ENCODE results near the gene KIAA1671. TPM values are rescaled to one million over a fixed set of nuclear protein-coding genes. Genes with fewer than 3 reads are reported as not detected.
"Not testable (repeated sequence)": the region's sequence is repeated elsewhere in the genome, so short reads cannot be mapped to it uniquely, and the experiment has no call there.

KIAA1671 gene
- total and polyA plus RNA-seq, 4 donors, result 8.7 to 35.9 (median 19.1) TPM

DNA sequence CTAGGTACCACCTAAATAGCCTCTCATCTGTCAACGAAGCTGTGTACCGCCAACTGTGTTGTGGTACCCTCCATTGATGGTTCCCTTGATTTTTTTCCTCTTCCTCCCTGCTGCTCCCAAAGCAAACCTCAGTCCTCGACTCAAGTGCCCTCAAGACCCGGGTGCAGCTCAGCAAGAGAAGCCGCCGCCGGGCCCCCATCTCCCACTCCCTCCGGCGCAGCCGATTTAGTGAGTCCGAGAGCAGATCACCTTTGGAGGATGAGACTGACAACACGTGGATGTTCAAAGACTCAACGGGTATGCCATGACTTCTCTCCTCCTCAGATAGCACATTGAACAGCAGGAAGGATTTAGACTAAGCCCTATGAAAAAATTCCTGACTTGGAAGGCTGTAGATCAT is 224.7 kb downstream of the KIAA1671 start:
- H3K9ac ChIP-seq (ENCODE audit: low read depth in 1 of 2, low read length in 2 of 2), result no peak overlapping the region
- H3K9me3 ChIP-seq (ENCODE audit: control insufficient read depth in 4 of 4, low read length in 3 of 4), result no peaks in the 10 kb centered on the region
- H3K27me3 ChIP-seq (ENCODE audit: control insufficient read depth in 4 of 4, insufficient read depth in 4 of 4, low read length in 3 of 4), result no peaks in the 10 kb centered on the region
- WGBS, result 95% methylated on average over 13 of the region's 13 CpGs
- no peak overlapping the region for H3K27ac ChIP-seq (ENCODE audit: low read depth in 1 of 2, low read length in 2 of 2)
- no peak for TF ChIP-seq HNF4G (IDR thresholded peaks at IDR 0.05)
- TF ChIP-seq, protein P1, sequence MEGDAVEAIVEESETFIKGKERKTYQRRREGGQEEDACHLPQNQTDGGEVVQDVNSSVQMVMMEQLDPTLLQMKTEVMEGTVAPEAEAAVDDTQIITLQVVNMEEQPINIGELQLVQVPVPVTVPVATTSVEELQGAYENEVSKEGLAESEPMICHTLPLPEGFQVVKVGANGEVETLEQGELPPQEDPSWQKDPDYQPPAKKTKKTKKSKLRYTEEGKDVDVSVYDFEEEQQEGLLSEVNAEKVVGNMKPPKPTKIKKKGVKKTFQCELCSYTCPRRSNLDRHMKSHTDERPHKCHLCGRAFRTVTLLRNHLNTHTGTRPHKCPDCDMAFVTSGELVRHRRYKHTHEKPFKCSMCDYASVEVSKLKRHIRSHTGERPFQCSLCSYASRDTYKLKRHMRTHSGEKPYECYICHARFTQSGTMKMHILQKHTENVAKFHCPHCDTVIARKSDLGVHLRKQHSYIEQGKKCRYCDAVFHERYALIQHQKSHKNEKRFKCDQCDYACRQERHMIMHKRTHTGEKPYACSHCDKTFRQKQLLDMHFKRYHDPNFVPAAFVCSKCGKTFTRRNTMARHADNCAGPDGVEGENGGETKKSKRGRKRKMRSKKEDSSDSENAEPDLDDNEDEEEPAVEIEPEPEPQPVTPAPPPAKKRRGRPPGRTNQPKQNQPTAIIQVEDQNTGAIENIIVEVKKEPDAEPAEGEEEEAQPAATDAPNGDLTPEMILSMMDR (IDR thresholded peaks at IDR 0.05; ENCODE audit: low read depth, low read length, missing input control), result no peak
- DNase-seq (ENCODE audit: low spot score), result no peak
- no peak overlapping the region for H3K4me3 ChIP-seq (ENCODE audit: low read depth in 1 of 3, low read length in 3 of 3)
- peaks cover 2 to 14% (median 10%) of the 10 kb centered on the region in 4 donors for H3K4me1 ChIP-seq (ENCODE audit: control insufficient read depth in 4 of 4, insufficient read depth in 4 of 4, low read length in 3 of 4)
- H3K36me3 ChIP-seq (ENCODE audit: control insufficient read depth in 4 of 4, insufficient read depth in 3 of 4, low read depth in 1 of 4, low read length in 3 of 4), result peaks cover 12 to 54% (median 44%) of the 10 kb centered on the region in 4 donors

DNA sequence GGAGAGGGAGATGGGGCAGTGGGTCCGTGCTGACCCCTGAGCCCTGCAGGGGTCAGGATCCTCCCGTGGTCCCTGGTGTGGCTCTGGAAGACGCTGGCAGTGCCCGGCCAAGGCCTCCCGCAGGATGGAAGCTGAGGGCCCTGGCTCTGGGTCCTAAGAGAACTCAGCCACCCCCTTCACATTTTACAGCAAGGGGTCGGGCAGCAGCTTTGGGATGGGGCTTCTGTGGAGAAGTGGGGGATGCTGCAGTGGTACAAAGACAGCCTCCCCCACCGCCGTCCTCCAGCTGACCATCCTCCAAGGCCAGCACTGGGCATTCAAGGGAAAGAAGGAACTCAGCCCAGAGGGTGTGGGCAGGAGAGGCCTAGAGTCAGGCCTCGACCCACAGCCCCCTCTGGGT is 225.4 kb downstream of the KIAA1671 start:
- 93% methylated on average over 9 of the region's 9 CpGs for WGBS
- Histone ChIP-seq H3K4me1 (ENCODE audit: control insufficient read depth in 4 of 4, insufficient read depth in 4 of 4, low read length in 3 of 4) (peaks cover 4 to 20% (median 17%) of the 10 kb centered on the region in 4 donors), H3K36me3 (ENCODE audit: control insufficient read depth in 4 of 4, insufficient read depth in 3 of 4, low read depth in 1 of 4, low read length in 3 of 4) (peaks cover 12 to 54% (median 43%) of the 10 kb centered on the region in 4 donors), H3K27me3 (ENCODE audit: control insufficient read depth in 4 of 4, insufficient read depth in 4 of 4, low read length in 3 of 4) (no peaks in the 10 kb centered on the region), H3K4me3 (ENCODE audit: low read depth in 1 of 3, low read length in 3 of 3) (no peak overlapping the region), H3K27ac (ENCODE audit: low read depth in 1 of 2, low read length in 2 of 2) (no peak overlapping the region), H3K9ac (ENCODE audit: low read depth in 1 of 2, low read length in 2 of 2) (no peak overlapping the region), H3K9me3 (ENCODE audit: control insufficient read depth in 4 of 4, low read length in 3 of 4) (no peaks in the 10 kb centered on the region)
- no peak for DNase-seq (ENCODE audit: low spot score)
- TF ChIP-seq YY1 (IDR thresholded peaks at IDR 0.05), result no peak
- TF ChIP-seq, protein P1 (IDR thresholded peaks at IDR 0.05; ENCODE audit: low read depth, low read length, missing input control), result no peak
- TF ChIP-seq, protein P2, sequence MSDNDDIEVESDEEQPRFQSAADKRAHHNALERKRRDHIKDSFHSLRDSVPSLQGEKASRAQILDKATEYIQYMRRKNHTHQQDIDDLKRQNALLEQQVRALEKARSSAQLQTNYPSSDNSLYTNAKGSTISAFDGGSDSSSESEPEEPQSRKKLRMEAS (IDR thresholded peaks at IDR 0.05), result no peak
- no peak for TF ChIP-seq SP1 (IDR thresholded peaks at IDR 0.05)
- TF ChIP-seq HNF4G (IDR thresholded peaks at IDR 0.05), result no peak
- TF ChIP-seq FOXA2 (IDR thresholded peaks at IDR 0.05), result no peak
- no peak for TF ChIP-seq FOXA1 (IDR thresholded peaks at IDR 0.05)
- no peak for TF ChIP-seq EGR1 (IDR thresholded peaks at IDR 0.05; ENCODE audit: low read depth in 2 of 2)
- TF ChIP-seq GABPA (IDR thresholded peaks at IDR 0.05 in 1 of 2, conservative IDR thresholded peaks at IDR 0.05 in 1 of 2), result no peak
- no peak for TF ChIP-seq JUND (IDR thresholded peaks at IDR 0.05)
- no peak for TF ChIP-seq NR2F2 (IDR thresholded peaks at IDR 0.05)
- TF ChIP-seq, protein P3, sequence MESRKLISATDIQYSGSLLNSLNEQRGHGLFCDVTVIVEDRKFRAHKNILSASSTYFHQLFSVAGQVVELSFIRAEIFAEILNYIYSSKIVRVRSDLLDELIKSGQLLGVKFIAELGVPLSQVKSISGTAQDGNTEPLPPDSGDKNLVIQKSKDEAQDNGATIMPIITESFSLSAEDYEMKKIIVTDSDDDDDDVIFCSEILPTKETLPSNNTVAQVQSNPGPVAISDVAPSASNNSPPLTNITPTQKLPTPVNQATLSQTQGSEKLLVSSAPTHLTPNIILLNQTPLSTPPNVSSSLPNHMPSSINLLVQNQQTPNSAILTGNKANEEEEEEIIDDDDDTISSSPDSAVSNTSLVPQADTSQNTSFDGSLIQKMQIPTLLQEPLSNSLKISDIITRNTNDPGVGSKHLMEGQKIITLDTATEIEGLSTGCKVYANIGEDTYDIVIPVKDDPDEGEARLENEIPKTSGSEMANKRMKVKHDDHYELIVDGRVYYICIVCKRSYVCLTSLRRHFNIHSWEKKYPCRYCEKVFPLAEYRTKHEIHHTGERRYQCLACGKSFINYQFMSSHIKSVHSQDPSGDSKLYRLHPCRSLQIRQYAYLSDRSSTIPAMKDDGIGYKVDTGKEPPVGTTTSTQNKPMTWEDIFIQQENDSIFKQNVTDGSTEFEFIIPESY (IDR thresholded peaks at IDR 0.05), result no peak
- no peak for TF ChIP-seq HNF4A (conservative IDR thresholded peaks at IDR 0.05)
- TF ChIP-seq RXRA (IDR thresholded peaks at IDR 0.05), result no peak

DNA sequence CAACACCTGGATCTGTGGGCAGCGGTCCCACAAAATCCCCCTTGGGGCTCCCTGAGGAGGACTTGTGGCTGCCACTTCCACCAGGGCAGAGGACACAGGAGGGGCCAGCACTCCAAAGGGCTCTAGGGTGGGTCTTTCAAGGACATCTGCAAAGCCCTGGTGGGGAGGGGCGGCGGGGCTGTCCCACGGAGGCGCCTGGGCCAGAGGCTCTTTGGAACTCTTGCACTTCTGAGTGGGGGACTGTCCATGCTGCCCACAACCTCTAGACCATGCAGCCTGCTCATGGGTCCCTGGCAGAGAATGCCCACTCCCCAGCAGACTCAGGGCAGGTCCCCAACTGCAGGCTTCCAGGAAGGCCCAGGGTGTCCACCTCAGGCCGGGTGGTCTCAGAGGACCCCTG is 225.8 kb downstream of the KIAA1671 start:
- Histone ChIP-seq H3K4me1 (ENCODE audit: control insufficient read depth in 4 of 4, insufficient read depth in 4 of 4, low read length in 3 of 4) (peaks cover 7 to 23% (median 20%) of the 10 kb centered on the region in 4 donors), H3K36me3 (ENCODE audit: control insufficient read depth in 4 of 4, insufficient read depth in 3 of 4, low read depth in 1 of 4, low read length in 3 of 4) (peaks cover 12 to 54% (median 43%) of the 10 kb centered on the region in 4 donors)
- not testable (repeated sequence) for H3K27ac ChIP-seq (ENCODE audit: low read depth in 1 of 2, low read length in 2 of 2); H3K9ac ChIP-seq (ENCODE audit: low read depth in 1 of 2, low read length in 2 of 2); H3K27me3 ChIP-seq (ENCODE audit: control insufficient read depth in 4 of 4, insufficient read depth in 4 of 4, low read length in 3 of 4); DNase-seq (ENCODE audit: low spot score); H3K4me3 ChIP-seq (ENCODE audit: low read depth in 1 of 3, low read length in 3 of 3); H3K9me3 ChIP-seq (ENCODE audit: control insufficient read depth in 4 of 4, low read length in 3 of 4)
- WGBS, result 90% methylated on average over 6 of the region's 6 CpGs

DNA sequence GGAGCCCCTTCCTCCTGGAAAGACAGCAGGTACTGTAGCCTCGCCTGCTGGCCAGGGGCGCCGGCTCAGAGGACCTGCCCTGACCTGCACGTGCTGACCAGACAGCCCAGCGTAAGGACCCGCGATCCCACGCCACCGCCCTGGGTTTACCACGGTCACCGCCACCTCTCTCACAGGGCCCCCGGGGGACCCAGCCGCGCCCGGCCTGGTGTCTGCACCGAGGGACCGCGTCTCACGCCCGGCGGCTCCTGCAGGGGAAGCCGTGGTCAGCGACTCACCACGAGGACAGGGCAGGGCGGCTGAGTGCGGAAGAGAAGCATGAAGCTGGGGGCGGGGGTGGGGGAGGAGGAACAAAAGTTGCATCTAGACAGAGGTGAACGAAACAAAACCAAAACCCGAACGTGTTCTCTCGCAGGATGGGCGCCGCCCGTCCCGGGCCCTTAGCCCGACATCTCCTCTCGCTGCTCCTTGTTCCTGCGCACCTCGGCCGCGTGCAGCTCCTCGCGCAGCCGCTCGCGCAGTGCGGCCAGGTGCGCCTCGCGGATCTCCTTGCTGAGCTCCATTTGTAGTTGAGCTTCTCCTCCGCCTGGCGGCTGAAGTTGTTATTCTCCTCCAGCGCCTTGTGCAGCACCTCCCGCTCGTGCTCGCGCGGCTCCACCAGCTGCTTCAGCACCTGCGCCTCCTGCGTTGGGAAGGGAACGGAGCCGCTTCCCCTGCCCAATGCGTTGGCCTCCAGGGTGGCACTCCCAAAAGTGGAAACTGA is 226.5 kb downstream of the KIAA1671 start:
- not testable (repeated sequence) for H3K27me3 ChIP-seq (ENCODE audit: control insufficient read depth in 4 of 4, insufficient read depth in 4 of 4, low read length in 3 of 4); H3K27ac ChIP-seq (ENCODE audit: low read depth in 1 of 2, low read length in 2 of 2); DNase-seq (ENCODE audit: low spot score); H3K4me3 ChIP-seq (ENCODE audit: low read depth in 1 of 3, low read length in 3 of 3); H3K9me3 ChIP-seq (ENCODE audit: control insufficient read depth in 4 of 4, low read length in 3 of 4); H3K9ac ChIP-seq (ENCODE audit: low read depth in 1 of 2, low read length in 2 of 2)
- H3K4me1 ChIP-seq (ENCODE audit: control insufficient read depth in 4 of 4, insufficient read depth in 4 of 4, low read length in 3 of 4), result peaks cover 7 to 30% (median 22%) of the 10 kb centered on the region in 4 donors
- peaks cover 12 to 48% (median 40%) of the 10 kb centered on the region in 4 donors for H3K36me3 ChIP-seq (ENCODE audit: control insufficient read depth in 4 of 4, insufficient read depth in 3 of 4, low read depth in 1 of 4, low read length in 3 of 4)
- WGBS, result 88% methylated on average over 52 of the region's 63 CpGs

All from liver (tissue), 9 donors.